Lung (tissue), 12 donors: ENCODE results near the gene NBEAL2. TPM values are rescaled to one million over a fixed set of nuclear protein-coding genes. Genes with fewer than 3 reads are reported as not detected.
A peak's percentile ranks its signal among the peaks of the same experiment; 100 is the strongest.
"Not testable (repeated sequence)": the region's sequence is repeated elsewhere in the genome, so short reads cannot be mapped to it uniquely, and the experiment has no call there.

Experiments
- ATAC-seq: fragments of 200-7000 bp; cut with Tn5 transposase; one replicate; pipeline ENCODE4 v1.9.1; 2020; ENCODE audit warnings: moderate number of reproducible peaks; ENCODE audit not compliant: insufficient read depth, low FRiP score
- DNase-seq, 3 donors: peaks; one replicate each; pipeline ENCODE4 v3.0.0-alpha.2; 2013 to 2017
- H3K27ac ChIP-seq, 2 donors: one replicate each; pipeline ENCODE4 v1.5.1; 2013; ENCODE audit warnings: mild to moderate bottlenecking in 2 of 2, moderate library complexity in 2 of 2, control low read depth in 1 of 2, inconsistent platforms in 1 of 2, low read depth in 1 of 2, low read length in 1 of 2
- H3K27me3 ChIP-seq, 3 donors: one replicate each; pipeline ENCODE4 v1.5.1; 2013; ENCODE audit warnings: low read length in 2 of 3; ENCODE audit not compliant: control insufficient read depth in 3 of 3, insufficient read depth in 3 of 3
- H3K36me3 ChIP-seq, 4 donors: one replicate each; pipeline ENCODE4 v1.5.1; 2013; ENCODE audit warnings: low read length in 4 of 4, mild to moderate bottlenecking in 1 of 4, moderate library complexity in 1 of 4; ENCODE audit not compliant: control insufficient read depth in 4 of 4, insufficient read depth in 4 of 4
- H3K4me1 ChIP-seq, 5 donors: one replicate each; pipeline ENCODE4 v1.5.1; 2013; ENCODE audit warnings: low read length in 5 of 5, mild to moderate bottlenecking in 2 of 5, moderate library complexity in 1 of 5; ENCODE audit not compliant: control insufficient read depth in 5 of 5, insufficient read depth in 5 of 5
- H3K4me3 ChIP-seq: one replicate; pipeline ENCODE4 v1.5.1; 2013; ENCODE audit warnings: mild to moderate bottlenecking, control low read depth, moderate library complexity
- H3K9ac ChIP-seq, 2 donors: one replicate each; pipeline ENCODE4 v1.5.1; 2013; ENCODE audit warnings: low read length in 2 of 2, control low read depth in 1 of 2; ENCODE audit not compliant: insufficient read depth in 1 of 2
- H3K9me3 ChIP-seq, 4 donors: one replicate each; pipeline ENCODE4 v1.5.1; 2013; ENCODE audit warnings: low read length in 3 of 4, mild to moderate bottlenecking in 1 of 4, moderate library complexity in 1 of 4; ENCODE audit not compliant: control insufficient read depth in 4 of 4, insufficient read depth in 3 of 4
- WGBS, 2 donors: extraction: QIAGEN DNeasy Blood & Tissue Kit; methylation state at CpG; one replicate each; pipeline ENCODE4 v1.1.7; 2013; 5-methylcytosine and 5-hydroxymethylcytosine counted together
- polyA plus RNA-seq, 2 donors: library from polyadenylated mRNA; stranded (reverse); fragments of 200-250 nt; gene quantifications; one replicate each; pipeline ENCODE4 v1.2.1, GENCODE V29; 2013
- total RNA-seq, 2 donors: library from RNA; depleted of rRNA in 1 of 2; stranded (reverse); fragments of >200 nt in 1 of 2; gene quantifications; one replicate each; pipeline ENCODE4 v1.2.1, GENCODE V29; 2014 to 2021
- TF ChIP-seq, protein P1 (sequence below): IDR thresholded peaks from 2 replicates; pipeline ENCODE4 v1.5.1; 2012; ENCODE audit warnings: mild to moderate bottlenecking; ENCODE audit errors: control extremely low read depth, extremely low read depth
- donor health status: control.
- donor health status: control.
- donor health status: Bipolar disorder and iron deficiency.
- donor health status: healthy.
- donor health status: DM: yes; HTN: yes; CAD: no.

NBEAL2 gene
- total and polyA plus RNA-seq, 4 donors: 64.4 to 191 (median 136) TPM

DNA sequence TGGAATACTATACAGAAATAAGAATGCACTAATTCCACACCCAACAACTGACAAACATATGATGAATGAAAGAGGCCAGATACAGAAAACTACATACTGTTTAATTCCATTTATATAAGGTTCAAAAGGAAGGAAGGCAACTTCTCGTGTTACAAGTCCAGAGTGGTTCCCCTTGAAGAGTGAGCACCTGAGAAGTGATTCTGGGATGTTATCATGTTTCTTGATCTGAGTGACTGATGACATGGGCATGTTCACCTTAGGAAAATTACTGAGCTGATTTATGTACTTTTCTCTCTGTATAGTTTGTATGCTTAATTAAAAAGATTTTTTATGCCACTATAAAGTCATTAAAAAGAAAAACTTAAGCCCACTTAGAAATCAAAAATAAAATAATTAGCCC lies 16.5 kb upstream of the NBEAL2 start:
- Histone ChIP-seq H3K4me1 (peaks cover 15 to 42% (median 37%) of the 10 kb centered on the region in 5 donors), H3K36me3 (peaks cover 0 to 6% (median 5%) of the 10 kb centered on the region in 4 donors), H3K9ac (no peak overlapping the region), H3K27ac (no peak overlapping the region), H3K9me3 (no peaks in the 10 kb centered on the region), H3K27me3 (no peaks in the 10 kb centered on the region), H3K4me3 (no peak overlapping the region)
- ATAC-seq (no peak), DNase-seq (no peak)
- WGBS, 2 donors: 73 to 77% methylated on average over 1 of the region's 1 CpG
- TF ChIP-seq, protein P1, sequence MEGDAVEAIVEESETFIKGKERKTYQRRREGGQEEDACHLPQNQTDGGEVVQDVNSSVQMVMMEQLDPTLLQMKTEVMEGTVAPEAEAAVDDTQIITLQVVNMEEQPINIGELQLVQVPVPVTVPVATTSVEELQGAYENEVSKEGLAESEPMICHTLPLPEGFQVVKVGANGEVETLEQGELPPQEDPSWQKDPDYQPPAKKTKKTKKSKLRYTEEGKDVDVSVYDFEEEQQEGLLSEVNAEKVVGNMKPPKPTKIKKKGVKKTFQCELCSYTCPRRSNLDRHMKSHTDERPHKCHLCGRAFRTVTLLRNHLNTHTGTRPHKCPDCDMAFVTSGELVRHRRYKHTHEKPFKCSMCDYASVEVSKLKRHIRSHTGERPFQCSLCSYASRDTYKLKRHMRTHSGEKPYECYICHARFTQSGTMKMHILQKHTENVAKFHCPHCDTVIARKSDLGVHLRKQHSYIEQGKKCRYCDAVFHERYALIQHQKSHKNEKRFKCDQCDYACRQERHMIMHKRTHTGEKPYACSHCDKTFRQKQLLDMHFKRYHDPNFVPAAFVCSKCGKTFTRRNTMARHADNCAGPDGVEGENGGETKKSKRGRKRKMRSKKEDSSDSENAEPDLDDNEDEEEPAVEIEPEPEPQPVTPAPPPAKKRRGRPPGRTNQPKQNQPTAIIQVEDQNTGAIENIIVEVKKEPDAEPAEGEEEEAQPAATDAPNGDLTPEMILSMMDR: no peak

DNA sequence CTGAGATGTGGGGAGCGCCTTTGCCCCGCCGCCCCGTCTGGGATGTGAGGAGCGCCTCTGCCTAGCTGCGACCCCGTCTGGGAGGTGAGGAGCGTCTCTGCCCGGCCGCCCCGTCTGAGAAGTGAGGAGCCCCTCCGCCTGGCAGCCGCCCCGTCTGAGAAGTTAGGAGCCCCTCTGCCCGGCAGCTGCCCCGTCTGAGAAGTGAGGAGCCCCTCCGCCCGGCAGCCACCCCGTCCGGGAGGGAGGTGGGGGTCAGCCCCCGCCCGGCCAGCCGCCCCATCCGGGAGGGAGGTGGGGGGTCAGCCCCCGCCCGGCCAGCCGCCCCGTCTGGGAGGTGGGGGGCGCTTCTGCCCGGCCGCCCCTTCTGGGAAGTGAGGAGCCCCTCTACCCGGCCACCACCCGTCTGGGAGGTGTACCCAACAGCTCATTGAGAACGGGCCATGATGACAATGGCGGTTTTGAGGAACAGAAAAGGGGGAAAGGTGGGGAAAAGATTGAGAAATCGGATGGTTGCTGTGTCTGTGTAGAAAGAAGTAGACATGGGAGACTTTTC lies 15.4 kb upstream of the NBEAL2 start:
- H3K4me3 ChIP-seq, H3K27ac ChIP-seq, ATAC-seq, DNase-seq, H3K9ac ChIP-seq, H3K36me3 ChIP-seq, H3K9me3 ChIP-seq, H3K27me3 ChIP-seq: not testable (repeated sequence)
- H3K4me1 ChIP-seq: peaks cover 15 to 47% (median 36%) of the 10 kb centered on the region in 5 donors
- WGBS, 2 donors: 60 to 80% methylated on average over 18 to 36 of the region's 36 CpGs

DNA sequence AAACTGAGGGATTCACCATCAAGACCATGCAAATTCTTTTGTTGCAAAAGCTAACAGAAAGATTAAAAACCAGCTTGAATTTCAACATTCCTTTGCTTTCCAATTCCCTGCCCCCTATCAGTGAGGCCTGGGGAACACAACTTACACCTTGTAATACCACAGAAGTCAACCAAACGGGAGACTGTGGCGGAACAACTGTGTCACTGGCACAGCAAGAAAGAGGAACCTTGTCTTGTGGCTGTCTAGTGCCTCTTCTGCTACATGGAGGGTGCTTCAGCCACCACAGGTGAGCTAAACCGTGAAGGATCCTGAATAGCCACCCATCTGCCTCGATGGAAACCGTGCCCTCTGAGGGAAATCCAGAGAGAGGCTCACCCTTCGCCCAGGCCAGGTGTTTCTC lies 14.3 kb upstream of the NBEAL2 start:
- H3K36me3 ChIP-seq: peaks cover 0 to 7% (median 5%) of the 10 kb centered on the region in 4 donors
- peaks cover 15 to 40% (median 31%) of the 10 kb centered on the region in 5 donors for H3K4me1 ChIP-seq
- 16 to 43% methylated on average over 6 of the region's 6 CpGs for WGBS, 2 donors

DNA sequence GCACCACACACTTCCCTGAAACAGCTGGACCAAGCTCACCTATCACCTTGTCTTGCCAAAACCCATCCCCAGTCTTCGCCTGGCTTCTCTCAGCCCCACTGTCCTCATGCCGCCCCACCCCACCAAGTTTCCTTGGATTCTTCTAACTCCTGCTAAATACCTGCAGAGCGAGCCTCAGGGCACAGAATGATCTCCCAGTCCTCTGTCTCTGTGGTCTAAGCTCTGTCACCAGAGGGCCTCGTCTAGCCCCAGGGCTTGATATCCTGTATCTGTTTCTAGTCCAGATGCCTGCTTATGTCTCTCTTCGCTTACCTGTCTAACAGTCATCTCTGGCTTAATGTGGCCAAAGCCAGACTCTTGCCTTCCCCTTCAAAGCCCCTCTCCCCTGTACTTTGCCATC lies 12.7 kb upstream of the NBEAL2 start:
- no peak for DNase-seq
- peak overlapping the region; percentile 7 to 26 for H3K27ac ChIP-seq
- ATAC-seq: no peak
- H3K9ac ChIP-seq: peak overlapping the region in 1 of 2 donors; percentile 32
- no peaks in the 10 kb centered on the region for H3K9me3 ChIP-seq
- 75 to 78% methylated on average over 5 of the region's 5 CpGs for WGBS, 2 donors
- H3K27me3 ChIP-seq: no peaks in the 10 kb centered on the region
- no peak overlapping the region for H3K4me3 ChIP-seq
- TF ChIP-seq, protein P1: no peak
- peaks cover 0 to 7% (median 5%) of the 10 kb centered on the region in 4 donors for H3K36me3 ChIP-seq
- peaks cover 11 to 45% (median 31%) of the 10 kb centered on the region in 5 donors for H3K4me1 ChIP-seq

More for the DNA sequence above, 14.3 kb upstream of the NBEAL2 start:
- ATAC-seq: no peak
- Histone ChIP-seq H3K4me3 (no peak overlapping the region), H3K9ac (peak overlapping the region in 1 of 2 donors; percentile 42), H3K27me3 (no peaks in the 10 kb centered on the region), H3K9me3 (no peaks in the 10 kb centered on the region), H3K27ac (peak overlapping the region in 1 of 2 donors; percentile 87)
- peak in 2 of 3 donors; percentile 50 to 63 for DNase-seq
- TF ChIP-seq, protein P1: no peak
